B cell (primary cell): Measurements from ENCODE around the gene ZNF565.

Source experiments
- EZH2 ChIP-seq: IDR thresholded peaks from 2 replicates; pipeline ENCODE4 v1.6.1; 2012; ENCODE audit warnings: borderline replicate concordance, low read depth, mild to moderate bottlenecking, moderate library complexity, low read length; ENCODE audit not compliant: insufficient read depth, poor library complexity, severe bottlenecking
- TF ChIP-seq, protein P1 (sequence below): fragments of 200-600 bp; IDR thresholded peaks from one replicate; pipeline ENCODE4 v1.8.0; 2022; ENCODE audit warnings: antibody characterized with exemption, mild to moderate bottlenecking

DNA sequence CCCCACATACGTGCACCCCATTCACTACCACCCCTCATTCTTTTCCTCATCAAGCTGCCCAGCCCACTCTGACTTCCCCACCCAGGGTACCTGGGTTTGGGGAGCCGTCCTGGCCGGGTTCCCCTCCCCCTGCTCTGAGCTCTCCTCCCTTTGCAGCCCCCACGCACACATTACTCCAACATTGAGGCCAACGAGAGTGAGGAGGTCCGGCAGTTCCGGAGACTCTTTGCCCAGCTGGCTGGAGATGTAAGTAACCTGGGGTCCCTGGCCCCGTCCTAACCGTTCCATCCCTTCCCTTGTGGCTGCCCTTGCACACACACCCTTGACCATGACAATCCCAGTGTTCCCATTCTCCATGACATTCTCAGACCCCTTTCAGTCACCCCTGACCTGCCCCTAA is 72.0 kb downstream of the ZNF565 start:
- TF ChIP-seq, protein P1, sequence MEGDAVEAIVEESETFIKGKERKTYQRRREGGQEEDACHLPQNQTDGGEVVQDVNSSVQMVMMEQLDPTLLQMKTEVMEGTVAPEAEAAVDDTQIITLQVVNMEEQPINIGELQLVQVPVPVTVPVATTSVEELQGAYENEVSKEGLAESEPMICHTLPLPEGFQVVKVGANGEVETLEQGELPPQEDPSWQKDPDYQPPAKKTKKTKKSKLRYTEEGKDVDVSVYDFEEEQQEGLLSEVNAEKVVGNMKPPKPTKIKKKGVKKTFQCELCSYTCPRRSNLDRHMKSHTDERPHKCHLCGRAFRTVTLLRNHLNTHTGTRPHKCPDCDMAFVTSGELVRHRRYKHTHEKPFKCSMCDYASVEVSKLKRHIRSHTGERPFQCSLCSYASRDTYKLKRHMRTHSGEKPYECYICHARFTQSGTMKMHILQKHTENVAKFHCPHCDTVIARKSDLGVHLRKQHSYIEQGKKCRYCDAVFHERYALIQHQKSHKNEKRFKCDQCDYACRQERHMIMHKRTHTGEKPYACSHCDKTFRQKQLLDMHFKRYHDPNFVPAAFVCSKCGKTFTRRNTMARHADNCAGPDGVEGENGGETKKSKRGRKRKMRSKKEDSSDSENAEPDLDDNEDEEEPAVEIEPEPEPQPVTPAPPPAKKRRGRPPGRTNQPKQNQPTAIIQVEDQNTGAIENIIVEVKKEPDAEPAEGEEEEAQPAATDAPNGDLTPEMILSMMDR = no peak
- no peak for TF ChIP-seq EZH2
